HG03280 (cell line): ENCODE measurements around the gene KIF12.
"Not testable (repeated sequence)": the region's sequence is repeated elsewhere in the genome, so short reads cannot be mapped to it uniquely, and the experiment has no call there.

Experiments
- ATAC-seq: cut with Tn5 transposase; IDR thresholded peaks from one replicate; pipeline ENCODE4 v1.9.1; 2021; ENCODE audit warnings: mild to moderate bottlenecking, moderate library complexity; ENCODE audit not compliant: unreplicated experiment

Gene KIF12

DNA sequence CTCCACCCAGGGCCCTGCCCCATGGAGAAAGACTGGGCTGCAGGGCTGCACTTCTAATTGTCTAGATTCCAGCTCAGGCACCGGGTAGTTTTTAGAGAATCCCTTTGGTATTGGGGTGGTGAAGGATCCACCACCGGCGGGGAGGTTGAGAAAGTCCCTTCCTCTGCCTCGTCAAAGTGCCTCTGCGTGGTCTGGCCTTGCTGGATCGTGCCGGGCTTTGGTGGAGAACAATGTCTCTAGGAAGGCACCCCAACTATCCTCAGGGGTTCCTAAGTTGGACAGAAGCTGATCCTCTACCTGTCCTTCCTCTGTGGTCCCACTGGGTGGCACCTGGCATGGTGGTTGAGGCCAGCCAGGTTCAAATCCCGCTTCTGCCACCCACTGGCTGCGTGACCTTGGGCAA, 13.7 kb downstream of the KIF12 start:
- no peak for ATAC-seq

DNA sequence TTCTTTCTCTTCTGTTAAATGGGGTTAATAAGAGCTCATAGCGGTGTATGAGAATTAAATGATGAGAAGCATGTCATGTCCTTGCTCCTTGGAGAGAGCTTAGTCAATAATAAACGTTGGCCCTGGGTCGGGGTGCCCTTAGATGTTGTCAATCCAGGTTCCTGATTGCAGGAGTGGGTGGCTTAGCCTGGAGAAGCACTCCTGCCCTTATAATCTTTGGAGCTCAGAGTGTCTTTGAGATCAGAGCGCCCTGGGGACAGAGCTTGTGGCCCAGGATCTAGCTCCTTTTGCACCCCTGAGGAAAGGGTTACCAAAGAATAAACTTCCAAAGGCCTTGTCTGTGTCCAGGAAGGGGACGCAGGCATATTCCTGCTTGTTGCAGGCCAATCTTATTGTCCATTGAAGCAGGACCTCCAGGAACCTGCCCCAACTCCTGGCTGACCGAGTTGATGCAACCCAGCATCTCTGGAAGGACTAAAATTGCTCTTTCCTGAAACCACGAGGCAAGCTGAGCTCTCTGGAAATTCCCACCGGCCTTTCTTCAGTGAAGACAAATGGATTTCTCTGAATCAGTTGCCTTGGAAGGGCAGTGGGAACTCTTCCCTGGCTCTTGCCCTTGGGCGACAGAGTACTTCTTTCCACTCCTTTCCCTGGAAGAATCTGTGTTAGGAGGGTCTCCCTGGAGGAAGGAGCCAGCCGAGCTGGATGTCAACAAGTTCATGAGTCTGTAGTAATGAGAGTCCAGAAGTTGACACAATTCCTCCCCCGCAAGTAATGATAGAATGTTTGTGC, 14.6 kb downstream of the KIF12 start:
- ATAC-seq, result no peak

DNA sequence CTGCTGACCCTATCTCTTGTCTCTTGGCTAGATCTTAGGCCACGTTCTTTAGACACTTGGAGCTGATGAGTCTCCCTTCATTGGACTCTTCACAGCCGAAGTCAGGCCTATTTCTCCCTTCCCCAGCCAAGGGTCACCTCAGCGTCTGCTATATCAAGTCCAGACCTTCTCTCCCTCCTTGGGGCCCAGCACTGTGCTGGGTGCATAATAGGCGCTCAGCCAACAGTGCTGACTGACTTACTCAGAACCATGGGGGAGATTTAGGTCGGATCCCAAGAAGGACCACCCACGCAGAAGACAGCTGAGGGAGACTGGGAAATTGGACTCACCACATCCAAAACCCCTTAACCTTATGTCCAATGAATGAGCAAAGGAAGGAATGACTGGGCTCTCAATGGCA, 15.4 kb downstream of the KIF12 start:
- ATAC-seq, result no peak

DNA sequence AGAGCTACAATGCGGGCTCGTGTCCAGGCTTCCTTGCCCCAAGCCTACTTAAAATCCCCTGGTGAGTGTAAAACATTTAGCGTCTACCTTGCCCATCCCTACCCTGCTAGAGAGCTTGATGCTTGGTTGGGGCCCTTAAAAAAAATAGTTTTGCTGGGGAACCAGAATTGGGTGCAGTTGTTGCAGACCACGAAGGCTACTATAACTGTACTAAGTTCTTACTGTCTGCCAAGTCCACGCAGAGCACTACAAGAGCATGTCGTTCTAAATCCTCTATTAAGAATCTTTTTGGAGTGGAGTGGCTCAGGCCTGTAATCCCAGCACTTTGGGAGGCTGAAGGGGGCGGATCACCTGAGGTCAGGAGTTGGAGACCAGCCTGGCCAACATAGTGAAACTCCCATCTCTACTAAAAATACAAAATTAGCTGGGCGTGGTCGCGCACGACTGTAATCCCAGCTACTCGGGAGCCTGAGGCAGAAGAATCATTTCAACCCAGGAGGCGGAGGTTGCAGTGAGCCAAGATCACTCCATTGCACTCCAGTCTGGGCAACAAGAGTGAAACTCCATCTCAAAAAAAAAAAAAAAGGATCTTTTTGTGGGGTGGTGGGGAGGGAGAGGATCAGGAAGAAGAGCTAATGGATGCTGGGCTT, 16.2 kb downstream of the KIF12 start:
- ATAC-seq, result not testable (repeated sequence)

DNA sequence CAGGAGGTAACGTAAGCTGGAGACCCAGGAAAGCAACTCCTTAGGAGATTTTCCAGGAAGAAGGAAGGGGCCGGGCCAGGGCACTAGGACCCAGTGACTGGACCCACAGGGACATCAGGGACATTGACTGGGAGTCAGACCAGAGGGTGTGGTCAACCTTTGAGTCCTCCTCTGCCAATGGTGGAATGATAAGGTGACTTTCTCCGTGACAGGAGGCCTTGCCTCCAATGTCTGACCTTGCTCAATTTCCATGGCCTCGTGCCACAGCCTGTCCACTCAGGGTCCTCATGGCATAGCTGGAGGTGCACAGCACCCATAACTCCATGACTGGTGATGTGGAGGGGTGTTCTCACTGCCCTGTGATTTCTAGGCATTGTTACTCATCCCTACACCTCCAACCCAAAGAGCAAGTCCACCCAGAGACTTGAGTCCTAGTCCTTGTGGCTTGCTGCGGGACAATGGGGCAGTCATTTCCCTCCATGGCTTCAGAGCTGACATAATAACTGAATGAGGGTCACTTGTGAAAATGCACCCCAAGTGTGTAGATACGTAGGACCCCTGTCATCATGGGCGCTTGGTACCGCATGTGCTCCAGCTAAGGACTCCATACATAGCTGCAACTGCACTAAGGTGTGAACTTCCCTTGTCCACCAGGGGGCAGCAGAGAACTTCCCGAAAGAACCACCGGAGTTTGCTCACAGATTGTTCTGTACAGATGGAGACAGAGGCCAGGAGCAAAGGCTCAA, 16.9 kb downstream of the KIF12 start:
- peak; percentile 91 for ATAC-seq

DNA sequence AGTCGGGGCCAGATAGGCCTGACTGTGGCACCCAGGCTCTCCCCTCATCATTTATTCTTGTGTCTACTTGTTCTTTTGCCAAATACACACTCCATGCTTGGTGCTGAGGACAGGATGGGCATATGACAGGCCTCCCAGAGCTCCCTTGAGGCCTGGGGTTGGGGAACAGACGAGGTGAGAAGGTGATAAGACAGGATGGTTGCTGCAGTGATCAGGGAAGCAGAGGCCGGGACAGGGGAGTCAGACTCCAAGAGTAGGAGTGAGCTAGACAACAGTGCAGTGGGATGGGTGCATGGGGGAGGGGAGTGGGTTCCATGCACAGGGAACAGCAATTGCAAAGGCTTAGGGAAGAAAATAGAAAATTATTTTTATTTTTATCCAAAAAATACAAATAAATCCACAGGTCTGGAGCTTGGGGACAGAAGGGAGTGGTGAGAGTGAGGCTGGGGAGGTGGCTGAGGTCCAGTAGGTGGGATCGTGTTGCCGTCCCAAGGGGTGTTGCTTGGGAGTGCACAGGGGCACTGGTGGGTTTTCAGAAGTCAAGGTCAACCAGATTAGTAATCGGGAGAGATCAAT, 17.6 kb downstream of the KIF12 start:
- ATAC-seq, result no peak

DNA sequence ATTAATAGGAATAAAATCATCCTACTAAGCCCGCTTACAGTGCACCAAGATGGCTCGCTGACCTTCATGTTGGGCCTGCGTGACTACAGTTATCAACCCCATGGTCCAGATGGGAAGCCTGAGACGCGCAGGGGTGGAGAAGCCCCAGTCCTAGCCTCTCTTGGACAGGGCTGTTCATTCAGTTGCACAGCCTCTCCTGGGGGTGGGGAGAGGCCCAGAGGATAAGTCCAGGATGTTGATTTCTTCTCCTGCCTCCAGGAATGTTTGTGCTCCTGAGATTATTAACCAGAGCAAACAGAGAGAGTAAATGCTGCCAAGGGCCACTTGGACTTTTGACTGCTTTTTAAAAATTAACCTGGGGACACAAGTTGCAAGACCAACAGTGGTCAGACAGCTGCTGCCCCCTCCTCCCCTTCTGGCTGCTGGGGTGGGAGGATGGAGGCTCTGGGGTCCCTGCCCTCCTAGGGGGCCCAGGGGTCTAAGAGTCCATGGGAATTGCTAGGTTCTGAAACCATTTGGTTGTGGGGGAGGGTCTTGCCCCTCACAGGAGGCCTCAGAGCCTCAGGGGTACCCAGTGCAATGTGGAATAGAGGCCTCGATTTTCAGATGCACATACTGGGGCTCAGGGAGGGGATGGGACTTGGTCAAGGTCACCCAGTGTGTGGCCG, 18.2 kb downstream of the KIF12 start:
- ATAC-seq, result no peak

DNA sequence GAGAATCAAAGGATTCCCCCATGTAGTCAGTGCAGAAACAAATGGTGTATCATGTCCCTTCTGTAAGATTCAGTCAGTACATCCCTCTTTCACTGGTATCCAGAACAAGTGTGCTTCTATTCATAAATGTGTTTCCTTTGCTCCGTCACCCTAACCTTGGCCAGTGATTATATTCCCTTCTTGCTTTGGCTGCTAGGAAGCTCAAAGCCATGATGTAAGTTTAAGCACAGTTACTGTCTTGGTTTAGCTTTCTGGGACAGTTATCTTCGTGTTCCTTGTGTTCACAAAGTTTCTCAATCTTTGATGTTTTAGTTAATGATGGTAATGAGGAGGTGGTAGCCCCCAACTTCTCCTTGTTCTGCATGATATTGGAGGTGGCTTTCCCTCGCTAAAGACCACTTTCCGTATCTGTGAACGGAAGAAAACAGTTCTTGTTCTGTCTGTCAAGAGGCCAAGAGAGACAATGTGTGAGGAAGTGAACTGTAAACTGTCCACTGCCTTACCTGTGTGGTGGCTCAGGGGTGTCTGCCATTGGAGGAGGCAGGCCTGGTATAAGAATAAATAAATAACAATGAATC, 18.8 kb downstream of the KIF12 start:
- ATAC-seq, result no peak

DNA sequence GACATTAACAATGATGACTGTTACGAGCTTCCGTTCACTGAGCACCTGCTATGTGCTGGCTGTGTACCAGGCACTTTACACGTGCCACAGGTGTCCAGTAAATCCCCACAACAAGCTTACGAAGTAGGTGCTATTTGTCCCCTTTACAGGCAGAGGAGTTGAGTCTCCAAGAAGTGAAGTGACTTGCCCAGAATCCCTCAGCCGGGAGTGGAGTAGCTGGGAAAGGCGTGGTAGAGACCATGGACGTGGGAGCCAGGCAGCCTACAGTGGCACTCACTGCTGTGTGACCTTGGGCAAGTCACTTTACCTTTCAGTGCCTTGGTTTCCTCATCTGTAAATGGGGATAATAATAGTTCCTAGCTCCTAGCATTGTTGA, 20.3 kb downstream of the KIF12 start:
- ATAC-seq, result no peak

DNA sequence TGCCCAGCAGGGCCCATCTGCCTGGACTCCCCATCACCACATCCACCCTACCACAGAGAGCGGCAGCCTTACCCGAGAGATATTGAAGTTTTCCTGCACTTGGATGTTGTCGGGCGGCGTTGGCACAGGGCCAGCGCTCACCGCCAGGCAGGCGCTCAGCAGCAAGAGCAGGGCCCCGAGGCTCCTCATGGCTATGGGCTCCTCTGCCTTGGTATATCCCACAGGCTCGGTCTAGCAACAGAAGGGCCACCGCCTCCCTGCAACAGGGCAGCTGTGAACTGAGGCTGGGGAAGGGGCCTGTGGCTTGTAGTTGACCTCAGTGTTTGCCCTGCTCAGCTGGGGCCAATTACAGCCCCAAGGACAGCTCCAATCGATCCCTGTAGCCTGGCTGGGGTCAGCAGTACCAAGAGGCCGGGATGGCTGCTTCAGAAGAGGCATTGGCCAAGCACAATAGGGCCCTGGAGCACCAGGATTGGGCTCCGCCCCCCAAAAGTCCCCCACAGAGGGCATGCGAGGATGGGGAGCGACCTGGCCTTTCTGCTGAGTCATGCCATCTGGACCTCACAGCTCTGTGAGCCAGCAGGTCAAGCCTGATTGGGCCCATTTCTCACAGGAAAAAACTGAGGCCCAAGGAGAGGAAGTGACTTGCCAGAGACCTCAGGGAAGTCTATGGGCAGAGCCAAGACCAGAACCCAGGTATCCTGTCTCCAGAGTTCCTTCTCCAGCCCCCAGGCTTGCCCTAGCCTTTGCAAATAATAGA, 20.9 kb downstream of the KIF12 start, which contains the start of gene AMBP:
AMBP (minus strand) TSS at position 280 of the 760 bp plus-strand sequence; CDS start at position 189, 91 bp downstream.
- ATAC-seq, result no peak

DNA sequence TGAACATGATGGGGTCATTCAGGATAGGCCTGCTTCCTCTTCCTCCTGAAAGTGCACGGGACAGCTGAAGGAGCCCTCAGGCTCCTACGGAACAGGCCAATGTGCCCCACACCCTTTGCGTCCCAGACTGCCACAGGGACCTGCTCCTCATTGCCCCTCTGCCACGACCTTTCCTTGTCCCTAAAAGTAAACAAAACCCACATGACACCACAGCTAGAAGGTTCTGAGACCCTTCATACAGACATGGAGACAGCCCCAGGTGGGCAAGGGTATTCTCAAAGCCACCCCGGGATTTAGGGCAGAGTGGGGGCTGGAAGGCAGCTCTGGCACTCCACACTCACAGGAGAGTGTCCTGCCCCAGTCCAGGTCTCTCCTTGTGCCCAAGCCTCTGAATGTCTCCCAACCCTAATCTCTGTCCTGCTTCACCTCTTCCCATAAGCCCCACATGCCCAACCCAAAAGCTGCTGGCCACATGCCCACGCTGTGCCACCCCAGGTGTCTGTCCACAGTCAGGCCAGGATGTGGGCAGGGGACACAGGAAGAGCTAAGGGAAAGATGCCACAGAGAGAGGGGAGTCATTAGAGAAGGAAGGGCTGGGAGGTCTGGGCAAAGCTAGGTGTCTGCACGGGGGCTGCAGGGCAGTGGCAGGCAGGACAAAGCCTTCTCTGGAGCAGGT, 21.8 kb downstream of the KIF12 start:
- ATAC-seq, result no peak

DNA sequence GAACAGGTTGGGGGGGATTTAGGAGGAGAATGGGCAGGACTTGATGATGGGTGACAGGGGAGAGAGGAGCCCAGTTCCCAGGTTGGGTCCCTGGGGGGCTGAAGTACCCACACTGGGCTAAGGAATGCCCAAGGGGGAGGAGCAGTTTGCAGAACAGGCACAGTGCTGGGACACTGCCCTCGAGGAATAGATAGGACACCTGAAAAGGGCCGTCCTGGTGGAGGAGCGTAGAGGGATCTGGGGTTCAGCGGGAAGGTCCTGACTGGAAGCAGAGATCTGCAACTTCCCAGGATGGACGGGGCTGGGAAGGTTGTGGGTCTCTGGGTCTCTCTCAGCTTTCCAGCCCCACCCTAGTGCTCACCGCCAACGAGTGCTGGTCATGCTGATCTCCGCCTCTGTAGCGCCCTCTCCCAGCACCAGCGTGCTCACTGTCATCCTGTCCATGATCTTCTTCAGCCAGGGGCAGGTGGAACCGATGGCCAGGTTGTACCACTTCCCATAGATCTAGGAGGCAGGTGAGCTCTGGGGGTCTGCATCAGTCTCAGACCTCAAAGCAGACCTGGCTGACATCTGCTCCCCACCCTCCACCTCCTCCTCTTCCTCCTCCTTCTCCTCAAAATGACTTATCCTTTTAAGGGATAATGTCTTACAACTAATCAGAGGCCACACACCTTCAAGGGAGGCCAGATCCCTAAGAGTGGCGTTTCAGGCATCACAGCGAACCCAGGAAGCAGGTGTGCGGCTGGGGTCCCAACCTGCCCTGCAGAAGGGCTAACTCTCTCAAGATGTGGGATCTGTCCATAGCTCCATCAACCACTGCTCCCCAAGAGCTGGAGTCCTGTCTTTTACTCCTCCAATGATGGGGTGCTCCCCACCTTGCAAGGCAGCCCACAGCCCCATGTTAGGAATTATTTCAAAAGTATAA, 22.6 kb downstream of the KIF12 start:
- ATAC-seq, result no peak

DNA sequence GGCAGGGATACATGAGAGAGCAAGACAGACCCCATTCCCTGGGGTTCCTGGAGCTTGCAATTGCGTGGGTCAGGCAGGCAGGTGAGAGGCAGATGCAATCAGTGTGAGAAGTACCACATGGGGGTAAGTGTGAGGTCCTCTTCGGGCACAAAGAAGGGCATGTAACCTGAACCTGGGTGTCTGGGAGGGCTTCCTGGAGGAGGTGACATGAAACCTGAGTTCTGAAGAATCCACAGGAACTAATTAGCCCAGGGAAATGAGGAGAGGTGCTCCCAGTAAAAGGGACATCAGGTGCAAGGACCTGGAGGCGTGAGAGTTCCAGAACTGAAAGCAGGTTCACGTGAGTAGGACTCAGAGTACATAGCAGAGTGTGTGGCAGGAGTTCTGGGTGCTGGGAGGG, 23.5 kb downstream of the KIF12 start:
- ATAC-seq, result no peak

DNA sequence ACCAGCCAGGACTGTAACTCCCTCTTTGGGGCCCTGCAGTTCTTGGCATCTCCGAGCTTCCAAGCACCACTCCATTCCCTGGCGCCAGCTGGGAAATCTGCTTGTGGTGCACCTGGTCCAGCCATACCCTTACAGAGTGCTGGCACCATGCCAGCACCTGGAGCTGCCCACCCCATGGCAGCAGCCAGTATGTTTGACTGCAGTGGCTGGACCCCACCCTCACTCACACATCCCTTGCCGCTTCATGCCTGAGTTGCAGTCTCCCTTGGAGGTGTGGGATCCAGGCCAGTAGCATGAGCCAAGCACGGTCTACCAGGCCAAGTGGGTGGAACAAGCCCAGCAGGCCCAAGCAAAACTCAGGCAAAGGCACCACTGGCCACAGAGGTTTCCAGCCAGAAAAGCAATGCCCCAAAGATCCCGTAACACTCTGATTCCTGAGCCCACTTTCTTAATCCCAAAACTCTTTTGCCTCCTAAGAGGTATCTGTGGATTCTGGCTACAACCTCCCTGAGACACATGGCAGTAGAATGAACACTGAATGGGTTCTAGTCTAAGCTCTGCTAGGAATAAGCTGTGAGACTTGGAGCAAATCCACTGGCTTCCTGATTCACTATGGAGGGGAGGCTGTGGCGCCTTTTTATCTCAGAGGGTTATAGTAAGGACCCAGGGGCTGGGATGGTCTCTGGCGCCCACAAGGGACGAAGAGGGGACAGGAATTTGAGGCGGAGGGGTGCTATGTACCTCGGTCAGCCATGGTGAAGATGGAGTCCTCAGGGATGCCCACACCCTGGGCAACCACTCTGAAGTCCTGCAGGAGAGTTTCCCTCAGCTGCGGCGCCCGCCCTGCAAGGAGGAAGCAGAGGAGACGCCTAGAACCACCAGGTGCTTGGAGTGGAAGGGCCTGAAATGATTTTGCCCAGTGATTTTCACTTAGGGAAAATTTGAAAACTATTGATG, 26.6 kb downstream of the KIF12 start:
- ATAC-seq, result no peak

DNA sequence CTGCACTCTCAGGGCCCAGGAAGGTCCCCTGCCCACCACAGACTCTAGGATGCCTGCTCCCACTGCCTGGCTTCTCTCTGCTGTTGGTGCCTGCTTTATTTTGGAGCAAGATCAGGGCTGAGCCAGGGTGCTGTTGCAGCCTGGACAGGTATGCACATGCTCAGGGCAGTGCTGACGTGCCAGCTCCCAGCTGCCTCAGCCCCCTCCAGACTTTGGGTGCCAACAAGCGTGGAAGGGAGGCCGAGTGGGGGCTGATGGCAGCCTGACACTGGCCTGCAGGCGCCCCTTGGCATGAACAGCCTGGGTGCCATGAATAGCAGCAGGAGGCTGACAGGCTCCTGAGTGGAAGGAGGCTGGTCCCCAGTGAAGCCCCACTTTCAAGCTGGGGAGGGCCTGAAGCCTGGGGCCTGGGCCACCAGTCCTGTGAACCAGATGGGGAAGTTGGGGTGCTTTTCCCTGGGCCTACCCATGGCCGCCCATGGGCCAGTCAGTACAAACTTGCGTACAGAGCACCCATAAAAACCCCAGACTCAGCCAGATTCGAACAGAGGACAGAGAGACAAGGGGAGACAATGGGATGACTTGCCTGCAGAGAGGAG, 27.8 kb downstream of the KIF12 start:
- ATAC-seq, result no peak

DNA sequence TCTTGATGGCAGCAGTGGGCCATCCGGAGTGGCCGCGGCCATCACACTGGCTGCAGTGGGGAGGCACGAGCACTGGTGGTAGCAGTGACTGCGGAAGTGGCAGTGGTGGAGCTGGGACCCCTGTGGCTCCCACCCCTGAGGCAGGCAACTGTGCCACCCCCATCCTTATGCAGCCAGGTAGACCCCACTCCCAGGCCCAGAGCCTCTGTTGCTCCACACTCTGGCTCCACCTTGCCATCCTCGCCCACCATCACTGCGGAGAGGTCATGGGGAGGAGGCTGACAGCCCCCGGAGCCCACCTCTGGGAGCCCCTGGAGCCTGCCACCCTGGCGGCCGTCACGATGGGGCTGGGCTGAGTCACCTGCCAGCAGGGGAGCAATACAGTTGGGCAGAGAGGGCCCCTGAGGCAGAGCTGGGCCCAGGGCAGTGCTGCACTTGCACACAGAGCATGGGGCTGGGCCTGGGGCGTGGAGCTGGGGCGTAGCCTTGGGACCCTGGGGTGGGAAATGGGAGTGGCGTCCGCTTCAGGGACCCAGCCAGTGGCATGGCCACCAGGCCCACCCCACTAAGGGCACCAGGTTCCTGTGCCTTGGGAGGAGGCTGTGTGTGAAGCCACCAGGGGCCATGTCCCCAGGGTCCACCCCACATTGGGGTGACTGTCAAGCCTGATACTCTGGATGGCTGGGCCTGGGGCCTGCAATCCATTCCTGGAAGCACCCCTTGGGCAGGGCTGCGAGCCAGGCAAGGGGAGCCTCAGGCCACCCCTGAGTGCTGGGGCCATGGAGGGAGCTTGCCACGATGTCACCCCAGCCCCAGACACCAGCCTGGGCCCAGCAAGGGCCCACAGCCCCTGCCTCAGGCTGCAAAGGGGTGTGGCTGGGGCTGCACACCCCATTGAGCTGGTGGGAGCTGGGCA, 28.6 kb downstream of the KIF12 start:
- no peak for ATAC-seq
